Vagina (tissue), 2 donors: ENCODE results near the gene METTL1. TPM values are rescaled to one million over a fixed set of nuclear protein-coding genes. Genes with fewer than 3 reads are reported as not detected.

Experiments used
- DNase-seq, 2 donors: peaks; one replicate each; pipeline ENCODE4 v3.0.0-alpha.2; 2017; ENCODE audit errors: extremely low spot score in 2 of 2
- H3K27ac ChIP-seq: fragments of 200-600 bp; sonication (generic); one replicate; pipeline ENCODE4 v1.5.1; 2019
- H3K27me3 ChIP-seq: fragments of 200-600 bp; sonication (generic); one replicate; pipeline ENCODE4 v1.5.1; 2019
- H3K36me3 ChIP-seq, 2 donors: fragments of 200-600 bp; sonication (generic); one replicate each; pipeline ENCODE4 v1.5.1; 2017 to 2019
- H3K4me1 ChIP-seq: fragments of 200-600 bp; sonication (generic); one replicate; pipeline ENCODE4 v1.5.1; 2019
- H3K4me3 ChIP-seq, 2 donors: fragments of 200-600 bp; sonication (generic); 1 replicate in 1 of 2; 2 replicates in 1 of 2; pipeline ENCODE4 v1.5.1; 2016 to 2019
- H3K9me3 ChIP-seq: fragments of 200-600 bp; sonication (generic); one replicate; pipeline ENCODE4 v1.5.1; 2019
- CTCF ChIP-seq, 3 experiments: fragments of 450-650 bp in 2 of 3; fragments of 200-600 bp in 1 of 3; sonication (generic) in 1 of 3; IDR thresholded peaks; one replicate each; pipeline ENCODE4 v1.5.1; 2017 to 2019; ENCODE audit warnings: antibody characterized with exemption in 3 of 3, mild to moderate bottlenecking in 2 of 3, moderate library complexity in 2 of 3
- POLR2A ChIP-seq, 2 donors: fragments of 450-650 bp; IDR thresholded peaks; one replicate each; pipeline ENCODE4 v1.6.1; 2017; ENCODE audit warnings: antibody characterized with exemption in 2 of 2, mild to moderate bottlenecking in 2 of 2, moderate library complexity in 2 of 2
- POLR2AphosphoS5 ChIP-seq, 2 donors: sonication (generic); formaldehyde crosslinking; IDR thresholded peaks; one replicate each; pipeline ENCODE4 v1.9.0; 2017; ENCODE audit warnings: antibody characterized with exemption in 2 of 2, mild to moderate bottlenecking in 2 of 2, low read depth in 1 of 2; ENCODE audit not compliant: insufficient read depth in 1 of 2
- intact Hi-C: fragments of 100-400 bp; cut with DNase I; formaldehyde crosslinking; loops from one replicate; pipeline ENCODE4 v1.15.1; 2023
- total RNA-seq: library from RNA; depleted of rRNA; stranded (reverse); fragments of >200 nt; gene quantifications from one replicate; pipeline ENCODE4 v1.2.3, GENCODE V29; 2016

Gene METTL1
- total RNA-seq, 1 donor from 2014 or later = 10.8 TPM

GRCh38 chr12:57780284-57780897 lies 8.5 kb upstream of the METTL1 start:
- no peak for TF ChIP-seq POLR2A (IDR thresholded peaks at IDR 0.05)
- Histone ChIP-seq H3K27ac (no peak overlapping the region), H3K4me3 (no peak overlapping the region), H3K9me3 (no peaks in the 10 kb centered on the region), H3K36me3 (no peaks in the 10 kb centered on the region), H3K27me3 (no peaks in the 10 kb centered on the region), H3K4me1 (peaks cover 21% of the 10 kb centered on the region)
- no peak for DNase-seq
- intact Hi-C loops = no loop called here

DNA sequence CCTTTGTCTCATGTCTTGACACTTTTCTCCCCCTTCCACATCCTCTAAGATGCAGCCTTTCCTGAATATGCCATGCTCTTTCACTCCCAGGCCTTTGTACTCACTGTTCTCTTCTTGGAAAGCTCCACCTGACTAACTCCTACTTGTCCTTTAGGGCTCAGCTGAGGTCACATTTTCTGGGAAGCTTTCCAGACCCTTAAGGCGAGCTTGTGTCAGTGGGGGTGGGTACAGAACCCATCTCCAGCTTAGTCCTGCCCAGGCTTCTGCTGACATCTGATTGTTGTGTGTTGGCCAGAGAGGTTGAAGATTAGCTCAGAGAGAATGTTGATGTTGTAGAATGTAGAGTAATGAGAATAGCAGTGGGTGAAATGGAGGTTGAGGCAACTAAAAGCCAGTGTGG lies 7.8 kb upstream of the METTL1 start:
- Histone ChIP-seq H3K9me3 (no peaks in the 10 kb centered on the region), H3K4me1 (peaks cover 21% of the 10 kb centered on the region), H3K27ac (no peak overlapping the region), H3K36me3 (no peaks in the 10 kb centered on the region), H3K27me3 (no peaks in the 10 kb centered on the region), H3K4me3 (no peak overlapping the region)
- intact Hi-C loops = loop anchor here (10.0 kb wide), 1 partner anchor 55 kb away; no protein-coding TSS in a partner anchor
- no peak for TF ChIP-seq POLR2A (IDR thresholded peaks at IDR 0.05)
- no peak for TF ChIP-seq POLR2AphosphoS5 (IDR thresholded peaks at IDR 0.05; ENCODE audit: insufficient read depth in 1 of 2, low read depth in 1 of 2)
- TF ChIP-seq CTCF (IDR thresholded peaks at IDR 0.05) = no peak
- no peak for DNase-seq

DNA sequence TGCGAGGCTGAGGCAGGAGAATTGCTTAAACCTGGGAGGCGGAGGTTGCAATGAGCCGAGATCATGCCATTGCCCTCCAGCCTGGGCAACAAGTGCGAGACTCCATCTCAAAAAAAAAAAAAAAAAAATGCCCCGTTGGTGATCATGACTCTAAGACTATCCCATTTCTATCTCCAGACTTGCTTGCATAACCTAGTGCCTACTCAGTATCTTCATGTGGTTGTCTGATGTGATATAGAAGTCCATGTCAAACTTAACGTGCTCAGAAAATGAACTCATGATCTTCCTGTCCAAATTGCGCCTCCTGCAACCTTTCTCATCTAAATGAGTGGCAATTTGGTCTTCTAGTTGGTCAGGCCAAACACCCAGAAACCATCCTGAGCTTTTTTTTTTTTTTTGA lies 6.0 kb upstream of the METTL1 start:
- intact Hi-C loops = loop anchor here (10.0 kb wide), 1 partner anchor 57 kb away; no protein-coding TSS in a partner anchor
- Histone ChIP-seq H3K27me3 (no peaks in the 10 kb centered on the region), H3K36me3 (no peaks in the 10 kb centered on the region), H3K4me3 (no peak overlapping the region), H3K27ac (no peak overlapping the region), H3K4me1 (peaks cover 16% of the 10 kb centered on the region), H3K9me3 (no peaks in the 10 kb centered on the region)
- TF ChIP-seq POLR2AphosphoS5 (IDR thresholded peaks at IDR 0.05; ENCODE audit: insufficient read depth in 1 of 2, low read depth in 1 of 2) (no peak), CTCF (IDR thresholded peaks at IDR 0.05) (no peak)
- DNase-seq = no peak

DNA sequence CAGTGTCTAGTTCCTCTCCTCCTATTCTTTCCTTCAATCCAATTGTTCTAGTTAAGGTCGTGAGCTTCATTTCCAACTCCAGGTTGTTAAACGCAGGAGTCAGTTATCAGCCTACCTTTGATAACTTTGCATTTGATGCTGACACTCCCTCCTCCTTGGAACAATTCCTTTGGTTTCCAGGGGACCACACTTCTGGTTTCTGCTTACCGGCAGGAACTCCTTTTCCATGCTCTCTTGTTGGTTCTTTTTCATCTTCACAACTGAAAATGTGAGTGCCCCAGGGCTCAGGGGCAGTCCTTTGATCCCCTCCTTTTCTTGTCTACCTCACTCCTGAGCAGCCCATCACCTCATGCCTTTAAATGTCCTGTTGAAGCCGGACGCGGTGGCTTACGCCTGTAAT lies 5.5 kb upstream of the METTL1 start:
- Histone ChIP-seq H3K36me3 (no peaks in the 10 kb centered on the region), H3K4me3 (no peak overlapping the region), H3K27ac (no peak overlapping the region), H3K9me3 (no peaks in the 10 kb centered on the region), H3K4me1 (peaks cover 19% of the 10 kb centered on the region), H3K27me3 (no peaks in the 10 kb centered on the region)
- no peak for TF ChIP-seq CTCF (IDR thresholded peaks at IDR 0.05)
- TF ChIP-seq POLR2AphosphoS5 (IDR thresholded peaks at IDR 0.05; ENCODE audit: insufficient read depth in 1 of 2, low read depth in 1 of 2) = no peak
- TF ChIP-seq POLR2A (IDR thresholded peaks at IDR 0.05) = no peak
- no peak for DNase-seq
- intact Hi-C loops = loop anchor here (10.0 kb wide), 1 partner anchor 57 kb away; no protein-coding TSS in a partner anchor

DNA sequence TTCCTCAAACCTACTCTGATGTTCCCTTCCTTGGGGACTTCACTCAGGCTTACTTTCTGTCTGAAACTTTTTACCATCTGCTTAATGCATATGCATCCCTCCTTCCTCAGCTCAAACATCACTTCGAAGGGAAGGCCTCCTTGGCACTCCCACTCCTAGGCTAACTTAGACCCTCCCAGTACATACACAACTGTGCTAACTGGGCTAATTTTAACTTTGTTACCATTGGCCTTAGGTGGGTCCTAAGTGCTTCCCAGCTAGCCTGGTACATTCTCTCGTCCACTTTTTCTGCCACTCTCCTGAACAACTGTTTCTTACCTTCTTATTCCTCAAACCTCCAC lies 4.3 kb upstream of the METTL1 start:
- H3K27me3 ChIP-seq = no peaks in the 10 kb centered on the region
- intact Hi-C loops = loop anchor here (10.0 kb wide), 1 partner anchor 59 kb away; no protein-coding TSS in a partner anchor
- no peaks in the 10 kb centered on the region for H3K36me3 ChIP-seq
- no peak overlapping the region for H3K27ac ChIP-seq
- TF ChIP-seq POLR2A (IDR thresholded peaks at IDR 0.05) (no peak), CTCF (IDR thresholded peaks at IDR 0.05) (no peak), POLR2AphosphoS5 (IDR thresholded peaks at IDR 0.05; ENCODE audit: insufficient read depth in 1 of 2, low read depth in 1 of 2) (no peak)
- peaks cover 16% of the 10 kb centered on the region for H3K4me1 ChIP-seq
- DNase-seq = no peak
- no peaks in the 10 kb centered on the region for H3K9me3 ChIP-seq
- H3K4me3 ChIP-seq = no peak overlapping the region
